ENCODE data around the gene UQCRH. TPM values are rescaled to one million over a fixed set of nuclear protein-coding genes. Genes with fewer than 3 reads are reported as not detected.
"Not testable (repeated sequence)": the region's sequence is repeated elsewhere in the genome, so short reads cannot be mapped to it uniquely, and the experiment has no call there.

Gene UQCRH
- polyA plus RNA-seq, 1 of the 3 experiments (the other 2 are of a cell fraction) = 971 TPM

DNA sequence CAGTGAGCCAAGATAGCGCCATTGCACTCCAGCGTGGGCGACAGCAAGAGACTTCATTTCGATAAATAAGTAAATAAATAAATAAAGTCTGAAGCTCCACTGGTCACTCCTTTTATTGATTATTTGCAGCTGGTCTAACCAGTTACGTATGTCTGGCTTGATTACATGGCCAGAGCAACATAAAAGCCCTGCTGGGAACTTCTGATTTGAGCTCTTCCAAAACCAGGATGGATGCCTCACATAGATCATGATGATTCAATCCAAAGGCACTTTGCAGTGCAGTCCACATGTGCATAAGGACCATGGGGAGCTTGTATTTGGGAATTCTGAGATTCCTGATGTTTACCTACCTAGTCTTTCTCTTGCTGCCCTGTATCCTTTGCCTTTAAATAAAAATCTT is 61.1 kb downstream of the UQCRH start:
- H3K79me2 ChIP-seq (ENCODE audit: insufficient read depth) = no peaks in the 10 kb centered on the region
- 90% methylated on average over 5 of the region's 5 CpGs for WGBS (ENCODE audit: low lambda C conversion rate)
- H3K9me3 ChIP-seq = no peaks in the 10 kb centered on the region
- POLR2A ChIA-PET = no interaction called here
- no peaks in the 10 kb centered on the region for H4K20me1 ChIP-seq (ENCODE audit: insufficient read depth)
- peaks cover 36 to 44% of the 10 kb centered on the region in 2 experiments for H3K36me3 ChIP-seq (replicated peaks in 1 of 2; ENCODE audit: control insufficient read depth in 1 of 2, insufficient read depth in 2 of 2, low read length in 1 of 2)
- TF ChIP-seq YY1 (IDR thresholded peaks at IDR 0.05; ENCODE audit: low read depth) (no peak), TEAD4 (IDR thresholded peaks at IDR 0.05; ENCODE audit: borderline replicate concordance, insufficient read depth) (no peak), ELF1 (IDR thresholded peaks at IDR 0.05) (no peak), TCF12 (IDR thresholded peaks at IDR 0.05) (peak; percentile 80), CHD2 (IDR thresholded peaks at IDR 0.05; ENCODE audit: low read length, partially characterized antibody) (no peak), FOSL2 (IDR thresholded peaks at IDR 0.05; ENCODE audit: borderline replicate concordance, low read depth) (peak; percentile 32; the same call in 1 of the 2 replicates), GATA2 (CRISPR knock-in tag; IDR thresholded peaks at IDR 0.05) (no peak), EP300 (IDR thresholded peaks at IDR 0.05; ENCODE audit: borderline replicate concordance in 1 of 2, low read depth in 1 of 2, low read length in 1 of 2) (no peak), RAD21 (IDR thresholded peaks at IDR 0.05; ENCODE audit: low read length) (no peak), EZH2phosphoT487 (IDR thresholded peaks at IDR 0.05; ENCODE audit: borderline replicate concordance, low read depth) (no peak), RFX5 (IDR thresholded peaks at IDR 0.05; ENCODE audit: low read length) (no peak), RCOR1 (IDR thresholded peaks at IDR 0.05; ENCODE audit: low read length) (no peak), SIN3A (IDR thresholded peaks at IDR 0.05; ENCODE audit: borderline replicate concordance, low read depth, low read length) (no peak), MEF2A (IDR thresholded peaks at IDR 0.05; ENCODE audit: borderline replicate concordance, low read depth) (no peak), GABPA (IDR thresholded peaks at IDR 0.05; ENCODE audit: low read depth) (no peak), JUND (IDR thresholded peaks at IDR 0.05) (peak; percentile 40), NFIC (IDR thresholded peaks at IDR 0.05; ENCODE audit: borderline replicate concordance) (peak; percentile 47; the same call in 1 of the 2 replicates), POLR2AphosphoS5 (IDR thresholded peaks at IDR 0.05; ENCODE audit: low read depth, low read length) (0 out of 2 replicates have a peak, but pooled peaks have one; percentile 17), SMC3 (IDR thresholded peaks at IDR 0.05; ENCODE audit: low read depth, low read length) (no peak)
- TF ChIP-seq, protein P1, sequence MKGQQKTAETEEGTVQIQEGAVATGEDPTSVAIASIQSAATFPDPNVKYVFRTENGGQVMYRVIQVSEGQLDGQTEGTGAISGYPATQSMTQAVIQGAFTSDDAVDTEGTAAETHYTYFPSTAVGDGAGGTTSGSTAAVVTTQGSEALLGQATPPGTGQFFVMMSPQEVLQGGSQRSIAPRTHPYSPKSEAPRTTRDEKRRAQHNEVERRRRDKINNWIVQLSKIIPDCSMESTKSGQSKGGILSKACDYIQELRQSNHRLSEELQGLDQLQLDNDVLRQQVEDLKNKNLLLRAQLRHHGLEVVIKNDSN (IDR thresholded peaks at IDR 0.05; ENCODE audit: borderline replicate concordance, low read depth) = no peak
- TF ChIP-seq, protein P2, sequence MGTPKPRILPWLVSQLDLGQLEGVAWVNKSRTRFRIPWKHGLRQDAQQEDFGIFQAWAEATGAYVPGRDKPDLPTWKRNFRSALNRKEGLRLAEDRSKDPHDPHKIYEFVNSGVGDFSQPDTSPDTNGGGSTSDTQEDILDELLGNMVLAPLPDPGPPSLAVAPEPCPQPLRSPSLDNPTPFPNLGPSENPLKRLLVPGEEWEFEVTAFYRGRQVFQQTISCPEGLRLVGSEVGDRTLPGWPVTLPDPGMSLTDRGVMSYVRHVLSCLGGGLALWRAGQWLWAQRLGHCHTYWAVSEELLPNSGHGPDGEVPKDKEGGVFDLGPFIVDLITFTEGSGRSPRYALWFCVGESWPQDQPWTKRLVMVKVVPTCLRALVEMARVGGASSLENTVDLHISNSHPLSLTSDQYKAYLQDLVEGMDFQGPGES (IDR thresholded peaks at IDR 0.05; ENCODE audit: low read depth, low read length) = no peak
- TF ChIP-seq, protein P3, sequence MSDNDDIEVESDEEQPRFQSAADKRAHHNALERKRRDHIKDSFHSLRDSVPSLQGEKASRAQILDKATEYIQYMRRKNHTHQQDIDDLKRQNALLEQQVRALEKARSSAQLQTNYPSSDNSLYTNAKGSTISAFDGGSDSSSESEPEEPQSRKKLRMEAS (IDR thresholded peaks at IDR 0.05; ENCODE audit: low read depth) = no peak
- TF ChIP-seq, protein P4, sequence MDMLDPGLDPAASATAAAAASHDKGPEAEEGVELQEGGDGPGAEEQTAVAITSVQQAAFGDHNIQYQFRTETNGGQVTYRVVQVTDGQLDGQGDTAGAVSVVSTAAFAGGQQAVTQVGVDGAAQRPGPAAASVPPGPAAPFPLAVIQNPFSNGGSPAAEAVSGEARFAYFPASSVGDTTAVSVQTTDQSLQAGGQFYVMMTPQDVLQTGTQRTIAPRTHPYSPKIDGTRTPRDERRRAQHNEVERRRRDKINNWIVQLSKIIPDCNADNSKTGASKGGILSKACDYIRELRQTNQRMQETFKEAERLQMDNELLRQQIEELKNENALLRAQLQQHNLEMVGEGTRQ (IDR thresholded peaks at IDR 0.05; ENCODE audit: borderline replicate concordance, low read depth, low read length) = no peak
- TF ChIP-seq, protein P5, sequence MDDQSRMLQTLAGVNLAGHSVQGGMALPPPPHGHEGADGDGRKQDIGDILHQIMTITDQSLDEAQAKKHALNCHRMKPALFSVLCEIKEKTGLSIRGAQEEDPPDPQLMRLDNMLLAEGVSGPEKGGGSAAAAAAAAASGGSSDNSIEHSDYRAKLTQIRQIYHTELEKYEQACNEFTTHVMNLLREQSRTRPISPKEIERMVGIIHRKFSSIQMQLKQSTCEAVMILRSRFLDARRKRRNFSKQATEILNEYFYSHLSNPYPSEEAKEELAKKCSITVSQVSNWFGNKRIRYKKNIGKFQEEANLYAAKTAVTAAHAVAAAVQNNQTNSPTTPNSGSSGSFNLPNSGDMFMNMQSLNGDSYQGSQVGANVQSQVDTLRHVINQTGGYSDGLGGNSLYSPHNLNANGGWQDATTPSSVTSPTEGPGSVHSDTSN (IDR thresholded peaks at IDR 0.05) = peak; percentile 32; the same call in 1 of the 2 replicates
- TF ChIP-seq, protein P6, sequence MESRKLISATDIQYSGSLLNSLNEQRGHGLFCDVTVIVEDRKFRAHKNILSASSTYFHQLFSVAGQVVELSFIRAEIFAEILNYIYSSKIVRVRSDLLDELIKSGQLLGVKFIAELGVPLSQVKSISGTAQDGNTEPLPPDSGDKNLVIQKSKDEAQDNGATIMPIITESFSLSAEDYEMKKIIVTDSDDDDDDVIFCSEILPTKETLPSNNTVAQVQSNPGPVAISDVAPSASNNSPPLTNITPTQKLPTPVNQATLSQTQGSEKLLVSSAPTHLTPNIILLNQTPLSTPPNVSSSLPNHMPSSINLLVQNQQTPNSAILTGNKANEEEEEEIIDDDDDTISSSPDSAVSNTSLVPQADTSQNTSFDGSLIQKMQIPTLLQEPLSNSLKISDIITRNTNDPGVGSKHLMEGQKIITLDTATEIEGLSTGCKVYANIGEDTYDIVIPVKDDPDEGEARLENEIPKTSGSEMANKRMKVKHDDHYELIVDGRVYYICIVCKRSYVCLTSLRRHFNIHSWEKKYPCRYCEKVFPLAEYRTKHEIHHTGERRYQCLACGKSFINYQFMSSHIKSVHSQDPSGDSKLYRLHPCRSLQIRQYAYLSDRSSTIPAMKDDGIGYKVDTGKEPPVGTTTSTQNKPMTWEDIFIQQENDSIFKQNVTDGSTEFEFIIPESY (IDR thresholded peaks at IDR 0.05; ENCODE audit: borderline replicate concordance, low read depth) = no peak
- no peak overlapping the region for H2AFZ ChIP-seq (ENCODE audit: low read depth)
- CTCF ChIA-PET = interaction anchor here (1.1 to 1.5 kb wide), 3 partner anchors 14 to 82 kb away, joined by 3 to 4 read pairs (median 4); no protein-coding TSS in a partner anchor
- H3K9me2 ChIP-seq = no peaks in the 10 kb centered on the region
- DNase-seq = no peak
- no peak overlapping the region for H3K4me3 ChIP-seq (ENCODE audit: low read depth in 2 of 2, low read length in 1 of 2)
- no peak overlapping the region for H3K4me2 ChIP-seq
- no peak overlapping the region for H3K9ac ChIP-seq
- 0 out of 4 replicates have a peak overlapping the region, but pooled peaks of 1 of the 2 experiments have one; percentile 3 for H3K27ac ChIP-seq (ENCODE audit: low read depth in 2 of 2, low read length in 1 of 2)
- H3F3A ChIP-seq (replicated peaks; ENCODE audit: insufficient read depth) = peaks cover 13% of the 10 kb centered on the region
- H3K27me3 ChIP-seq (ENCODE audit: insufficient read depth) = no peaks in the 10 kb centered on the region
- no peaks in the 10 kb centered on the region for H3K4me1 ChIP-seq (ENCODE audit: control insufficient read depth in 1 of 2, insufficient read depth in 2 of 2, low read depth in 1 of 2, low read length in 1 of 2)

DNA sequence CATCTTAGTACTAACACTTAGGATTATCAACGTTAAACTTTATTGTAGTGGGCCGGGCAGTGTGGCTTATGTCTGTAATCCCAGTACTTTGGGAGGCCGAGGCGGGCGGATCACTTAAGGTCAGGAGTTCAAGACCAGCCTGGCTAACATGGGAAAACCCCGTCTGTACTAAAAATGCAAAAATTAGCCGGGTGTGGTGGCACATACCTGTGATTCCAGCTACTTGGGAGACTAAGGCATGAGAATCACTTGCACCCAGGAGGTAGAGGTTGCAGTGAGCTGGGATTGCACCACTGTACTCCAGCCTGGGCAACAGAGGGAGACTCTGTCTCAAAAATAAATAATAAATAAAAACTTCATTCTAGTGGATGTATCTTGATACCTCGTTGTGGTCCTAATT is 62.3 kb downstream of the UQCRH start:
- H3K9me2 ChIP-seq; H4K20me1 ChIP-seq (ENCODE audit: insufficient read depth); CTCF ChIA-PET; H3K79me2 ChIP-seq (ENCODE audit: insufficient read depth); H2AFZ ChIP-seq (ENCODE audit: low read depth); DNase-seq; H3K27ac ChIP-seq (ENCODE audit: low read depth in 2 of 2, low read length in 1 of 2); H3K4me3 ChIP-seq (ENCODE audit: low read depth in 2 of 2, low read length in 1 of 2); H3K9me3 ChIP-seq; H3K9ac ChIP-seq; H3K27me3 ChIP-seq (ENCODE audit: insufficient read depth); H3K4me1 ChIP-seq (ENCODE audit: control insufficient read depth in 1 of 2, insufficient read depth in 2 of 2, low read depth in 1 of 2, low read length in 1 of 2); H3K4me2 ChIP-seq: not testable (repeated sequence)
- Histone ChIP-seq H3K36me3 (replicated peaks in 1 of 2; ENCODE audit: control insufficient read depth in 1 of 2, insufficient read depth in 2 of 2, low read length in 1 of 2) (peaks cover 30 to 40% of the 10 kb centered on the region in 2 experiments), H3F3A (replicated peaks; ENCODE audit: insufficient read depth) (peaks cover 13% of the 10 kb centered on the region)
- POLR2A ChIA-PET = interaction anchor here (0.6 kb wide), 1 partner anchor 102 kb away, joined by 3 read pairs; no protein-coding TSS in a partner anchor
- 96% methylated on average over 8 of the region's 8 CpGs for WGBS (ENCODE audit: low lambda C conversion rate)

Measured in SK-N-SH (cell line).